HT1080 (cell line): Measurements from ENCODE around the gene MAP3K21. TPM values are rescaled to one million over a fixed set of nuclear protein-coding genes. Genes with fewer than 3 reads are reported as not detected.

ENCODE experiments used
- DNase-seq: peaks from one replicate; pipeline ENCODE4 v3.0.0-alpha.2; 2015; ENCODE audit warnings: low read depth
- total RNA-seq: library from RNA; depleted of rRNA; stranded (reverse); fragments of >200 nt; shearing (Covaris generic); gene quantifications from 2 replicates; pipeline ENCODE4 v1.2.3, GENCODE V29; 2014

Gene MAP3K21
- total RNA-seq, 1 experiment from 2014 or later, result 6.1 TPM

- no peak for DNase-seq
These were observed 58.8 kb downstream of the MAP3K21 start for GRCh38 chr1:233386336-233386735.

DNA sequence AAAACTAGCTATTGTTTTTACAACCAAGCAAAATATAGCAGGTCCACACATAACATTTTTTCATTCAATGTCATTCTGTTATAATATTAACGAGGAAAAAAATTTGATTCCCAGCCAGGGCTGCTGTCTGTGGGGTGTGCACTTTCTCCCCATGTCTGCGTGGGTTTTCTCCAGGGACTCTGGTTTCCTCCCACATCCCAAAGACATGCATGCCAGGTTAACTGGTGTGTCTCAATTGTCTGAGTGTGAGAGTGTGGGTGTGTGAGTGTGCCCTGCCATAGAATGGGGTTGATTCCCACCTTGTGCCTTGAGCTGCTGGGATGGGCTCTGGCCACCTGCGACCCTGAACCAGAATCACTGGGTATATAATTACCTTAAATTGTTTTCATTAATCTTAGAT lies 60.1 kb downstream of the MAP3K21 start:
- DNase-seq, result no peak

GRCh38 chr1:233389169-233389568 lies 61.6 kb downstream of the MAP3K21 start:
- no peak for DNase-seq

- DNase-seq, result no peak
These were observed 62.4 kb downstream of the MAP3K21 start for GRCh38 chr1:233389893-233390292.

GRCh38 chr1:233390842-233391737 lies 63.6 kb downstream of the MAP3K21 start:
- no peak for DNase-seq

GRCh38 chr1:233393084-233393840 lies 65.7 kb downstream of the MAP3K21 start:
- no peak for DNase-seq

- DNase-seq, result no peak
These were observed 66.6 kb downstream of the MAP3K21 start for GRCh38 chr1:233393926-233394680.

DNA sequence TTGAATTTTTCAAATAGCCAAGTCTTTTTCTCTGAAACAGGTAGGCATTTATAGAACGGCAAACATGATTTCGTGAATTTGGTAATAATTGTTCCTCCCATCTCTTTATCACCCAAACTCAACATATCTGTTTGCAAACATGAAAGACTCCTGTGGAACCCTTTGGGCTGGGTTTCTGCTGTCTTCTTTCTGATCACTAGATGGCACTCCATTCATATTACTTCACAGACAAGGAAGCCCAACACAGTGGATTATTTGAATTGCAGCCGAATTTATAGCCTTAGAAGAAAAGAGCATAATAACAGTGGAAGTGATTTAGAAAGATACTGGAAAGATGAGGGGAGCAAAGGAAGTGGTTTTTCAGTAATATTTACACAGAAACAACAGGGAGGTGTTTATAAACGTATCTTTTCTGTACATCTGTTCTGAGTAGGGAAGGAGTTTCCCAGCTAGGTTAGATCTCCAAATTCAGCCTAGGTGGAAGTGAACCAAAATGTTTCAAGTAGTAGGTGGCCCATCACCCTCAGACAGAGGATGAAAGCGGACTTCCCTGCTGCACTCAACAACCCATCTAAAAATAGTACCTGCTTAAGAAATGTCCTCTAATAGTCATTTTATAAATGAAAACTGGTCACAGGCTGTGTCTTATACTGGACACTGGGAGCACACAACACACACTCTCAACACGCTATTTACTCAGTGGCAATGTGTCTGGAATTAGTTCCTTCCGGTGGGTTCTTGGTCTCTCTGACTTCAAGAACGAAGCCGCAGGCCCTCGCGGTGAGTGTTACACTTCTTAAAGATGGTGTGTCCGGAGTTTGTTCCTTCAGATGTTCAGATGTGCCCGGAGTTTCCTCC lies 67.6 kb downstream of the MAP3K21 start:
- DNase-seq, result peak; percentile 62

DNA sequence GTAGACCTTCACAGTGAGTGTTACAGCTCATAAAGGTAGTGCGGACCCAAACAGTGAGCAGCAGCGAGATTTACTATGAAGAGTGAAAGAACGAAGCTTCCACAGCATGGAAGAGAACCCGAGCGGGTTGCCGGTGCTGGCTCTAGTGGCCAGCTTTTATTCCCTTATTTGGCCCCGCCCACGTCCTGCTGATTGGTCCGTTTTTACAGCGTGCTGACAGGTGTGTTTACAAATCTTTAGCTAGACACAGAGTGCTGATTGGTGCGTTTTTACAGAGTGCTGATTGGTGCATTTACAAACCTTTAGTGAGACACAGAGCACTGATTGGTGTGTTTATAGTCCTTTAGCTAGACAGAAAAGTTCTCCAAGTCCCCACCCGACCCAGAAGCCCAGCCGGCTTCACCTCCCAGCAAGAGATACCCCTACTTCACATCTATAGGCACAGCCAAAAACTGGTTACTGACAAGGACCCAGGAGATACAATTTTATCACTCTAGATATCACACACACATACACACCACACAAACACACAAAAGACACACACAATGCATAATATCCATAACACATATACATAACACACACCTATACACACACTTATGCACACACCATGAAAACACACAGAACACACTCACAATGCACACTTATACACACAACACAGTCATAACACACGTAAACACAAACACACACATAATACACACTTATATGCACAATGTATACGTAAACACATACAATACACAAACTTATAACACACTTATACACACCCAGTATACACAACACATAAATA lies 68.5 kb downstream of the MAP3K21 start:
- no peak for DNase-seq

- DNase-seq, result no peak
These were observed 78.9 kb downstream of the MAP3K21 start for GRCh38 chr1:233406339-233406960.

- DNase-seq, result no peak
These were observed 79.6 kb downstream of the MAP3K21 start for GRCh38 chr1:233406994-233407631.

GRCh38 chr1:233409540-233409939 lies 82.0 kb downstream of the MAP3K21 start:
- no peak for DNase-seq

GRCh38 chr1:233410906-233411305 lies 83.4 kb downstream of the MAP3K21 start:
- DNase-seq, result peak; percentile 57

DNA sequence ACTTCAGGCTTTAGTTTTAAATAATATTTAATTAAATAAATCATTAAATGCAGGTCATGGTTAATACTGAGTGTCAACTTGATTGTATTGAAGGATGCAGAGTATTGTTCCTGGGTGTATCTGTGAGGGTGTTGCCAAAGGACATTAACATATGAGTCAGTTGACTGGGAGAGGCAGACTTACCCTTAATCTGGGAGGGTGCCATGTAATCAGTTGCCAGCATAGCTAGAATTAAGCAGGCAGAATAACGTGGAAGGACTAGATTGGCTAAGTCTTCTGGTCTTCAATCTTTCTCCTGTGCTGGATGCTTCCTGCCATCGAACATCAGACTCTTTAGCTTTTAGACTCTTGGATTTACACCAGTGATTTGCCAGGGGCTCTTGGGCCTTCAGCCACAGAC lies 85.3 kb downstream of the MAP3K21 start:
- no peak for DNase-seq

- no peak for DNase-seq
These were observed 93.8 kb downstream of the MAP3K21 start for GRCh38 chr1:233421293-233421692.

DNA sequence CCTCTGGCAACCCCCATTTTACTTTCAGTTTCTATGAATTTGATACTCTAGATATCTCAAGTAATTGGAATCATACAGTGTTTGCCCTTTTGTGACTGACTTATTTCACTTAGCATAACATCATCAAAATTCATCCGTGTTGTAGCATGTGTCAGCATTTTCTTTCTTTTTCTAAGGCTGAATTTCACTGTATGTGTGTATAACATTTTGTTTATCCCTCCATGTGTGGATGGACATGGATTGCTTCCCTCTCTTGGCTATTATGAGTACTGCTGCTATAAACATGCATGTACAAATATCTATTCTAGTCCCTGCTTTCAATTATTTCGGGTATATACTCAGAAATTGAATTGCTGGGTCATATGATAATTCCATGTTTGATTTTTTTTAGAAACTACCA lies 97.3 kb downstream of the MAP3K21 start:
- peak; percentile 39 for DNase-seq

DNA sequence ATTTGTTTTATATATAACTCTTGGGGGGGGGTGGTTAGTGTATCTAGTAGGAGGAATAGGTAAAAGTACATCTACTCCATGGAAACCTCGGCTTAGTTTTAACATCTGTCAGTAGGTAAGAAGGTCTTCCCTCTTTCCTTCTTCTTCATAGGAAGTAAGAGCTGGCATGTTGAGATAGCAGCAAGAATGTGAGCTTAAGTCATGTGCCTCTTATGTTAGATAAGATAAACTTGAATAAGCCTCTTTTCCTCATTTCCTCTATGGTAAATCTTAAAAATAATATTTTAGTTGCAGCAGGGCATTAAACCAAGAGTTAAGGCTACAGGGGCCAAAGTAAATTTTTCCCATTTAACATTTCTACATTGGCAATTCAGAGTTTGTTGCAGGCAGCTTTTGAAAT lies 100.4 kb downstream of the MAP3K21 start:
- DNase-seq, result no peak

DNA sequence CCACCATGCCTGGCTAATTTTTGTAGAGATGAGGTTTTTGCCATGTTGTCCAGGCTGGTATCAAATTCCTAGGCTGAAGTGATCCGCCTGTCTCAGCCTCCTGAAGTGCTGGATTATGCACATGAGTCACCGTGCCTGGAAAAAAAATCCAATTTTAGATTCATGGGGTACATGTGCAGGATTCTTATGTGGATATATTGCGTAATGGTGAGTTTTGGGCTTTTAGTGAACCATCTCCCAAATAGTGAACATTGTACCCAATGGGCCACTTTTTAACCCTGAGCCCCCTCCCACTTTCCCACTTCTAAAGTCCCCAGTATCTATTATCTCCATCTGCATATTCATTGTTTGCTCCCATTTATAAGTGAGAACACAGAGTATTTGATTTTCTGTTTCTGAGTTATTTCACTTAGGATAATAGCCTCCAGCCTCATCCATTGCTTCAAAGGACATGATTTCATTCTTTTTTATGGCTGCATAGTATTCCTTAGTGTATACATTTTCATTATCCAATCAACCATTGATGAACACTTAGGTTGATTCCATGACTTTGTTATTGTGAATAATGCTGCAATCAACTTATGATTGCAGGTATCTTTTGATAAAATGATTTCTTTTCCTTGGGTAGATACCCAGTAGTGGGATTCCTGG lies 104.4 kb downstream of the MAP3K21 start:
- no peak for DNase-seq

DNA sequence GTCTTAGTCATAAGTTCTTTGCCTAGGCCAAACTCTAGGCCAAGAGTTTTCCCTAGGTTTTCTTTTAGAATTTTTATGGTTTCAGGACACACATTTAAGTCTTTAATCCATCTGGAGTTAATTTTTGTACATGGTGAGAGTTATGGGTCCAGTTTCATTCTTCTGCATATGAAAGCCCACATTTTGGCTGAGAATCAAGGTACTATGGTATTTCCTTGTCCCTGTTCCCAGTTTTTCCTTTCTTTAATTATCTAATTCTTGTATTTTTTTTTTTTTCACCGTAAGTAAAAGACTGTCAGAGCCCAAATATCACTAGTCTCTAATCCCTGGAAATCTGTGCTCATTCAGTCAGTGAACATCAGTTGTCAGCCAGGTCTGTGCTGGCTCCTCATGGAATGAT lies 105.4 kb downstream of the MAP3K21 start:
- no peak for DNase-seq
